Neural cell (in vitro differentiated cells): Measurements from ENCODE around the gene DAPK2. TPM values are rescaled to one million over a fixed set of nuclear protein-coding genes. Genes with fewer than 3 reads are reported as not detected.
"Not testable (repeated sequence)": the region's sequence is repeated elsewhere in the genome, so short reads cannot be mapped to it uniquely, and the experiment has no call there.

Experiments used
- H2AFZ ChIP-seq: fragments of 200-600, 300-800 bp; sonication (generic), shearing (Covaris generic); 2 replicates; pipeline ENCODE4 v1.6.0; 2014; ENCODE audit warnings: low read depth, mild to moderate bottlenecking, antibody characterized with exemption, low read length, moderate library complexity
- H3F3A ChIP-seq: fragments of 200-600 bp; shearing (Covaris generic); 2 replicates; pipeline ENCODE4 v1.6.1; 2016; ENCODE audit warnings: mild to moderate bottlenecking, moderate library complexity, mixed read lengths, antibody characterized with exemption, low read length; ENCODE audit not compliant: insufficient read depth, poor library complexity, severe bottlenecking
- H3K27ac ChIP-seq: fragments of 200-600, 300-800 bp; sonication (generic), shearing (Covaris generic); 2 replicates; pipeline ENCODE4 v1.5.1; 2014; ENCODE audit warnings: mild to moderate bottlenecking, low read length, moderate library complexity
- H3K27me3 ChIP-seq: fragments of 300-800, 200-600 bp; sonication (generic), shearing (Covaris generic); 2 replicates; pipeline ENCODE4 v1.6.0; 2014; ENCODE audit warnings: mild to moderate bottlenecking, low read depth, low read length, moderate library complexity; ENCODE audit not compliant: insufficient read depth
- H3K36me3 ChIP-seq: fragments of 300-800, 200-600 bp; sonication (generic), shearing (Covaris generic); 2 replicates; pipeline ENCODE4 v1.5.1; 2014; ENCODE audit warnings: mild to moderate bottlenecking, antibody characterized with exemption, low read length, moderate library complexity; ENCODE audit not compliant: insufficient read depth
- H3K4me2 ChIP-seq: fragments of 300-800, 200-600 bp; sonication (generic), shearing (Covaris generic); 2 replicates; pipeline ENCODE4 v1.6.0; 2014; ENCODE audit warnings: mild to moderate bottlenecking, low read length
- H3K4me3 ChIP-seq: fragments of 300-800, 200-600 bp; sonication (generic), shearing (Covaris generic); 2 replicates; pipeline ENCODE4 v1.5.1; 2014; ENCODE audit warnings: mild to moderate bottlenecking, low read length, moderate library complexity
- H3K79me2 ChIP-seq: fragments of 200-600 bp; shearing (Covaris generic); replicated peaks from 2 replicates; pipeline ENCODE4 v1.6.0; 2014; ENCODE audit warnings: mild to moderate bottlenecking, low read length, moderate library complexity; ENCODE audit not compliant: insufficient read depth
- H3K9ac ChIP-seq: fragments of 300-800, 200-600 bp; sonication (generic), shearing (Covaris generic); 2 replicates; pipeline ENCODE4 v1.6.1; 2016; ENCODE audit warnings: mild to moderate bottlenecking, low read length, mixed read lengths
- H3K9me2 ChIP-seq: fragments of 200-600 bp; shearing (Covaris generic); 2 replicates; pipeline ENCODE4 v1.6.1; 2016; ENCODE audit warnings: mild to moderate bottlenecking, low read length, mixed read lengths; ENCODE audit not compliant: insufficient read depth
- H3K9me3 ChIP-seq: fragments of 200-600, 300-800 bp; sonication (generic), shearing (Covaris generic); 2 replicates; pipeline ENCODE4 v1.6.1; 2016; ENCODE audit warnings: mild to moderate bottlenecking, mixed run types, low read length, moderate library complexity, mixed read lengths
- H4K20me1 ChIP-seq: fragments of 200-600 bp; shearing (Covaris generic); 2 replicates; pipeline ENCODE4 v1.6.1; 2016; ENCODE audit warnings: mild to moderate bottlenecking, mixed run types; ENCODE audit not compliant: insufficient read depth
- EP300 ChIP-seq: fragments of 450-650 bp; conservative IDR thresholded peaks from 2 replicates; pipeline ENCODE4 v1.6.1; 2014; ENCODE audit warnings: antibody characterized with exemption, mild to moderate bottlenecking, moderate library complexity; ENCODE audit not compliant: poor library complexity, severe bottlenecking
- EZH2 ChIP-seq: fragments of 200-600, 300-800 bp; shearing (Covaris generic), sonication (generic); IDR thresholded peaks from 2 replicates; pipeline ENCODE4 v1.6.1; 2014; ENCODE audit warnings: antibody characterized with exemption, low read length, borderline replicate concordance, mild to moderate bottlenecking; ENCODE audit not compliant: insufficient read depth, poor library complexity, severe bottlenecking
- MXI1 ChIP-seq: fragments of 450-650 bp; conservative IDR thresholded peaks from 2 replicates; pipeline ENCODE4 v1.6.1; 2014; ENCODE audit warnings: antibody characterized with exemption, mild to moderate bottlenecking; ENCODE audit not compliant: poor library complexity, severe bottlenecking
- POLR2AphosphoS5 ChIP-seq: IDR thresholded peaks from 2 replicates; pipeline ENCODE4 v1.6.1; 2012
- RAD21 ChIP-seq: fragments of 450-650 bp; conservative IDR thresholded peaks from 2 replicates; pipeline ENCODE4 v1.6.1; 2014; ENCODE audit warnings: antibody characterized with exemption, mild to moderate bottlenecking, moderate library complexity
- SMC3 ChIP-seq: fragments of 450-650 bp; conservative IDR thresholded peaks from 2 replicates; pipeline ENCODE4 v1.6.1; 2014; ENCODE audit warnings: antibody characterized with exemption, mild to moderate bottlenecking, moderate library complexity; ENCODE audit not compliant: poor library complexity
- TAF1 ChIP-seq: IDR thresholded peaks from 2 replicates; pipeline ENCODE4 v1.6.1; 2012; ENCODE audit warnings: low read depth
- polyA plus RNA-seq: library from polyadenylated mRNA; depleted of rRNA; stranded (reverse); fragments of >200 nt; gene quantifications from 2 replicates; pipeline ENCODE4 v1.2.3, GENCODE V29; 2014
- TF ChIP-seq, protein P1 (sequence below): fragments of 450-650 bp; IDR thresholded peaks from 2 replicates; pipeline ENCODE4 v1.5.1; 2014; ENCODE audit warnings: antibody characterized with exemption, mild to moderate bottlenecking, moderate library complexity; ENCODE audit not compliant: poor library complexity, severe bottlenecking
- TF ChIP-seq, protein P2 (sequence below): IDR thresholded peaks from 2 replicates; pipeline ENCODE4 v1.6.1; 2012; ENCODE audit warnings: borderline replicate concordance

Gene DAPK2
- polyA plus RNA-seq, 1 donor from 2014 or later, result 0.78 TPM

DNA sequence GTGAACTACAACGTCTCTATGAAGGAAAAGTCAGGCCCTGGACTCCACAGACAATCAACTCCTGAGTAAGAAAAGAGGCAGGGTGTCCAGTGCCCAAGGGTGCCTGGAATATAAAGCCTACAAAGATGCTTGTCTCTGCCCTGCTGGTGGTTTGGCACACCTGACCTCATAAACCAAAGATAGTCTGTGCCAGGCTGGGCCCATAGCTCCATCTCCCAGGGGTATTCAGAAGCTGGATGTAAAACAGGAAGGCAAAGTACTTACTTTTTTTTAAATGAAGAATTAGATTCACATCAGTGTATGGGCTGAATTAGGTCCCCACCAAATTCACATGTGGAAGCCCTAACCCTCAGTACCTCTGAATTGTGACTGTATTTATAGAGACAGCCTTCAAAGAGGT is 146.0 kb downstream of the DAPK2 start:
- no peaks in the 10 kb centered on the region for H4K20me1 ChIP-seq
- no peak overlapping the region for H3K4me2 ChIP-seq
- no peaks in the 10 kb centered on the region for H3F3A ChIP-seq
- no peak overlapping the region for H3K9ac ChIP-seq
- no peaks in the 10 kb centered on the region for H3K36me3 ChIP-seq
- no peaks in the 10 kb centered on the region for H3K79me2 ChIP-seq
- TF ChIP-seq RAD21, result no peak
- TF ChIP-seq TAF1, result no peak
- TF ChIP-seq, protein P1, sequence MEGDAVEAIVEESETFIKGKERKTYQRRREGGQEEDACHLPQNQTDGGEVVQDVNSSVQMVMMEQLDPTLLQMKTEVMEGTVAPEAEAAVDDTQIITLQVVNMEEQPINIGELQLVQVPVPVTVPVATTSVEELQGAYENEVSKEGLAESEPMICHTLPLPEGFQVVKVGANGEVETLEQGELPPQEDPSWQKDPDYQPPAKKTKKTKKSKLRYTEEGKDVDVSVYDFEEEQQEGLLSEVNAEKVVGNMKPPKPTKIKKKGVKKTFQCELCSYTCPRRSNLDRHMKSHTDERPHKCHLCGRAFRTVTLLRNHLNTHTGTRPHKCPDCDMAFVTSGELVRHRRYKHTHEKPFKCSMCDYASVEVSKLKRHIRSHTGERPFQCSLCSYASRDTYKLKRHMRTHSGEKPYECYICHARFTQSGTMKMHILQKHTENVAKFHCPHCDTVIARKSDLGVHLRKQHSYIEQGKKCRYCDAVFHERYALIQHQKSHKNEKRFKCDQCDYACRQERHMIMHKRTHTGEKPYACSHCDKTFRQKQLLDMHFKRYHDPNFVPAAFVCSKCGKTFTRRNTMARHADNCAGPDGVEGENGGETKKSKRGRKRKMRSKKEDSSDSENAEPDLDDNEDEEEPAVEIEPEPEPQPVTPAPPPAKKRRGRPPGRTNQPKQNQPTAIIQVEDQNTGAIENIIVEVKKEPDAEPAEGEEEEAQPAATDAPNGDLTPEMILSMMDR, result no peak
- no peak for TF ChIP-seq EZH2
- TF ChIP-seq, protein P2, sequence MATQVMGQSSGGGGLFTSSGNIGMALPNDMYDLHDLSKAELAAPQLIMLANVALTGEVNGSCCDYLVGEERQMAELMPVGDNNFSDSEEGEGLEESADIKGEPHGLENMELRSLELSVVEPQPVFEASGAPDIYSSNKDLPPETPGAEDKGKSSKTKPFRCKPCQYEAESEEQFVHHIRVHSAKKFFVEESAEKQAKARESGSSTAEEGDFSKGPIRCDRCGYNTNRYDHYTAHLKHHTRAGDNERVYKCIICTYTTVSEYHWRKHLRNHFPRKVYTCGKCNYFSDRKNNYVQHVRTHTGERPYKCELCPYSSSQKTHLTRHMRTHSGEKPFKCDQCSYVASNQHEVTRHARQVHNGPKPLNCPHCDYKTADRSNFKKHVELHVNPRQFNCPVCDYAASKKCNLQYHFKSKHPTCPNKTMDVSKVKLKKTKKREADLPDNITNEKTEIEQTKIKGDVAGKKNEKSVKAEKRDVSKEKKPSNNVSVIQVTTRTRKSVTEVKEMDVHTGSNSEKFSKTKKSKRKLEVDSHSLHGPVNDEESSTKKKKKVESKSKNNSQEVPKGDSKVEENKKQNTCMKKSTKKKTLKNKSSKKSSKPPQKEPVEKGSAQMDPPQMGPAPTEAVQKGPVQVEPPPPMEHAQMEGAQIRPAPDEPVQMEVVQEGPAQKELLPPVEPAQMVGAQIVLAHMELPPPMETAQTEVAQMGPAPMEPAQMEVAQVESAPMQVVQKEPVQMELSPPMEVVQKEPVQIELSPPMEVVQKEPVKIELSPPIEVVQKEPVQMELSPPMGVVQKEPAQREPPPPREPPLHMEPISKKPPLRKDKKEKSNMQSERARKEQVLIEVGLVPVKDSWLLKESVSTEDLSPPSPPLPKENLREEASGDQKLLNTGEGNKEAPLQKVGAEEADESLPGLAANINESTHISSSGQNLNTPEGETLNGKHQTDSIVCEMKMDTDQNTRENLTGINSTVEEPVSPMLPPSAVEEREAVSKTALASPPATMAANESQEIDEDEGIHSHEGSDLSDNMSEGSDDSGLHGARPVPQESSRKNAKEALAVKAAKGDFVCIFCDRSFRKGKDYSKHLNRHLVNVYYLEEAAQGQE, result no peak
- TF ChIP-seq MXI1, result no peak
- no peaks in the 10 kb centered on the region for H3K9me2 ChIP-seq
- no peaks in the 10 kb centered on the region for H3K27me3 ChIP-seq
- H2AFZ ChIP-seq, result no peak overlapping the region
- H3K4me3 ChIP-seq, result no peak overlapping the region
- H3K9me3 ChIP-seq, result no peaks in the 10 kb centered on the region
- H3K27ac ChIP-seq, result no peak overlapping the region

DNA sequence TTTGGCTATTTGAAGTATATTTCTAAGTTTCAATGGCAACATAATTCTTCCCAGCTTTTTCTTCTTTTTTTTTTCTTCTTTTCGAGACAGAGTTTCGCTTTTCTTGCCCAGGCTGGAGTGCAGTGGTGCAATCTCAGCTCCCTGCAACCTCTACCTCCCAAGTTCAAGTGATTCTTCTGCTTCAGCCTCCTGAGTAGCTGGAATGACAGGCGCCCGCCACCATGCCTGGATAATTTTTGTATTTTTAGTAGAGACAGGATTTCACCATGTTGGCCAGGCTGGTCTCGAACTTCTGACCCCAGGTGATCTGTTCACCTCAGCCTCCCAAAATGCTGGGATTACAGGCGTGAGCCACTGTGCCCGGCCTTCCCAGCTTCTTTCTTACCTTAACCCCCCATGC is 146.7 kb downstream of the DAPK2 start:
- not testable (repeated sequence) for H3K36me3 ChIP-seq, H4K20me1 ChIP-seq, H3K9me3 ChIP-seq, H2AFZ ChIP-seq, H3F3A ChIP-seq, H3K9me2 ChIP-seq, H3K27me3 ChIP-seq, H3K79me2 ChIP-seq, H3K9ac ChIP-seq, H3K27ac ChIP-seq, H3K4me3 ChIP-seq, H3K4me2 ChIP-seq

DNA sequence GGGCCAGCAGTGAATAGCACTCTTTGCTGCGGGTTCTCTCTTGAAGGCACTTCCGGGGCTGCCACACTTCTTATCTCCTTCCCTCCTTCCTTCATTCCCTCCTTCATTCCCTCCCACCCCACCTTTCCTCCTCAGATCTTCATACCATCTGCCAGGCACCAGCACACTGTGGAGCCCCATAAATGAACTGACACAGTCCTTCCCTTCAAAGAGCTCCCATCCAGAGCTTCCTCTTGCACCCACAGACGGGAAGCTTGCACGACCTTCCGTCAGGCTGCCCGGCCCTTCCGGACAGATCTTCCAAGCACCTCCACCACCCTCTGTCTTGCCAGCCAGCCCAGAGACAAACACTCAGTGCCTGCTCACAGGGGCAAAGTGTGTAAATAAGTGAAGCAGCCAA is 147.1 kb downstream of the DAPK2 start:
- no peak for TF ChIP-seq RAD21
- no peak for TF ChIP-seq POLR2AphosphoS5
- TF ChIP-seq, protein P1, result no peak
- TF ChIP-seq, protein P2, result no peak
- no peak for TF ChIP-seq TAF1
- TF ChIP-seq SMC3, result no peak
- no peak for TF ChIP-seq MXI1
- TF ChIP-seq EP300, result no peak
- no peaks in the 10 kb centered on the region for H3K36me3 ChIP-seq
- no peaks in the 10 kb centered on the region for H3K9me3 ChIP-seq
- H3K9me2 ChIP-seq, result no peaks in the 10 kb centered on the region
- H3K9ac ChIP-seq, result no peak overlapping the region
- H3K27me3 ChIP-seq, result no peaks in the 10 kb centered on the region
- H3K4me2 ChIP-seq, result no peak overlapping the region
- no peak overlapping the region for H3K4me3 ChIP-seq
- no peaks in the 10 kb centered on the region for H3K79me2 ChIP-seq
- no peak overlapping the region for H2AFZ ChIP-seq
- H4K20me1 ChIP-seq, result no peaks in the 10 kb centered on the region
- H3F3A ChIP-seq, result no peaks in the 10 kb centered on the region
- H3K27ac ChIP-seq, result no peak overlapping the region
